Colonic mucosa (tissue), 4 donors: ENCODE measurements around the gene ERICH6. TPM values are rescaled to one million over a fixed set of nuclear protein-coding genes. Genes with fewer than 3 reads are reported as not detected.

Experiments
- DNase-seq: peaks from one replicate; pipeline ENCODE4 v3.0.0-alpha.2; 2020
- H3K27ac ChIP-seq: fragments of 200-600 bp; one replicate; pipeline ENCODE4 v1.8.0; 2021
- H3K27me3 ChIP-seq: fragments of 200-600 bp; one replicate; pipeline ENCODE4 v1.8.0; 2021
- H3K36me3 ChIP-seq: fragments of 200-600 bp; one replicate; pipeline ENCODE4 v1.8.0; 2021
- H3K4me1 ChIP-seq: fragments of 200-600 bp; one replicate; pipeline ENCODE4 v1.8.0; 2021; ENCODE audit warnings: mild to moderate bottlenecking
- H3K4me3 ChIP-seq: fragments of 200-600 bp; one replicate; pipeline ENCODE4 v1.8.0; 2021
- H3K9ac ChIP-seq, 2 donors: one replicate each; pipeline ENCODE4 v1.7.0; 2013; ENCODE audit warnings: control low read depth in 2 of 2, low read depth in 2 of 2, low read length in 2 of 2
- H3K9me3 ChIP-seq: fragments of 200-600 bp; one replicate; pipeline ENCODE4 v1.8.0; 2021
- CTCF ChIP-seq: fragments of 200-600 bp; IDR thresholded peaks from one replicate; pipeline ENCODE4 v1.8.0; 2022; ENCODE audit warnings: antibody characterized with exemption, mild to moderate bottlenecking
- intact Hi-C: fragments of 100-400 bp; cut with DNase I; formaldehyde crosslinking; loops from one replicate; pipeline ENCODE4 v1.14.1; 2022
- total RNA-seq, 2 donors: library from RNA; stranded (reverse); fragmentation: NEBNext Ultra II Directional in 1 of 2; extraction: Animal tissue kit (Norgen Biotek cat#: 25700) in 1 of 2; gene quantifications; one replicate each; pipeline ENCODE4 v1.2.1, GENCODE V29; 2021
- donor health status: healthy.
- donor health status: DM: no; HTN: no; CAD: no.
- donor health status: DM: no; HTN: no; CAD: no.

ERICH6 gene
- total RNA-seq, 2 donors from 2014 or later, result not detected

GRCh38 chr3:150687613-150688012, 16.1 kb downstream of the ERICH6 start:
- DNase-seq, result no peak
- no peak overlapping the region for H3K4me3 ChIP-seq
- intact Hi-C loops, result no loop called here
- no peaks in the 10 kb centered on the region for H3K27me3 ChIP-seq
- H3K4me1 ChIP-seq, result no peaks in the 10 kb centered on the region
- no peak overlapping the region for H3K9ac ChIP-seq
- H3K27ac ChIP-seq, result no peak overlapping the region
- no peak for TF ChIP-seq CTCF
- no peaks in the 10 kb centered on the region for H3K9me3 ChIP-seq
- no peaks in the 10 kb centered on the region for H3K36me3 ChIP-seq

GRCh38 chr3:150682824-150683223, 20.9 kb downstream of the ERICH6 start:
- no peaks in the 10 kb centered on the region for H3K4me1 ChIP-seq

GRCh38 chr3:150682279-150682678, 21.4 kb downstream of the ERICH6 start:
- no peaks in the 10 kb centered on the region for H3K9me3 ChIP-seq
- DNase-seq, result no peak
- H3K9ac ChIP-seq, result no peak overlapping the region
- H3K36me3 ChIP-seq, result no peaks in the 10 kb centered on the region
- TF ChIP-seq CTCF, result no peak
- no peaks in the 10 kb centered on the region for H3K27me3 ChIP-seq
- no peak overlapping the region for H3K27ac ChIP-seq
- intact Hi-C loops, result no loop called here
- H3K4me1 ChIP-seq, result no peaks in the 10 kb centered on the region
- H3K4me3 ChIP-seq, result no peak overlapping the region

More at GRCh38 chr3:150682824-150683223, 20.9 kb downstream of the ERICH6 start:
- no peak for TF ChIP-seq CTCF
- Histone ChIP-seq H3K36me3 (no peaks in the 10 kb centered on the region), H3K9me3 (no peaks in the 10 kb centered on the region), H3K9ac (no peak overlapping the region), H3K27ac (no peak overlapping the region), H3K27me3 (no peaks in the 10 kb centered on the region), H3K4me3 (no peak overlapping the region)
- intact Hi-C loops, result no loop called here
- no peak for DNase-seq

GRCh38 chr3:150681057-150681456, 22.7 kb downstream of the ERICH6 start:
- Histone ChIP-seq H3K27ac (no peak overlapping the region), H3K36me3 (no peaks in the 10 kb centered on the region), H3K9ac (no peak overlapping the region), H3K9me3 (no peaks in the 10 kb centered on the region), H3K27me3 (no peaks in the 10 kb centered on the region), H3K4me3 (no peak overlapping the region), H3K4me1 (no peaks in the 10 kb centered on the region)
- intact Hi-C loops, result no loop called here
- DNase-seq, result no peak
- TF ChIP-seq CTCF, result no peak

GRCh38 chr3:150680562-150680961, 23.2 kb downstream of the ERICH6 start:
- H3K4me3 ChIP-seq, result no peak overlapping the region
- TF ChIP-seq CTCF, result no peak
- no peak overlapping the region for H3K9ac ChIP-seq
- DNase-seq, result no peak
- no peaks in the 10 kb centered on the region for H3K9me3 ChIP-seq
- no peaks in the 10 kb centered on the region for H3K4me1 ChIP-seq
- H3K36me3 ChIP-seq, result no peaks in the 10 kb centered on the region
- no peaks in the 10 kb centered on the region for H3K27me3 ChIP-seq
- intact Hi-C loops, result no loop called here
- H3K27ac ChIP-seq, result no peak overlapping the region

GRCh38 chr3:150675587-150675986, 28.1 kb downstream of the ERICH6 start:
- intact Hi-C loops, result no loop called here
- Histone ChIP-seq H3K4me3 (no peak overlapping the region), H3K27ac (no peak overlapping the region), H3K4me1 (no peaks in the 10 kb centered on the region), H3K27me3 (no peaks in the 10 kb centered on the region), H3K36me3 (no peaks in the 10 kb centered on the region), H3K9ac (no peak overlapping the region), H3K9me3 (no peaks in the 10 kb centered on the region)
- no peak for DNase-seq
- no peak for TF ChIP-seq CTCF
